Cardiac atrium fibroblast (primary cell): Measurements from ENCODE around the gene GIGYF2. TPM values are rescaled to one million over a fixed set of nuclear protein-coding genes. Genes with fewer than 3 reads are reported as not detected.

Source experiments
- total RNA-seq: library from RNA; depleted of rRNA; stranded (reverse); fragments of >200 nt; gene quantifications from 2 replicates; pipeline ENCODE4 v1.2.3, GENCODE V29; 2015

GIGYF2 gene
- total RNA-seq: 38.4 and 48.4 TPM in 2 replicates

GRCh38 chr2:232697059-232697806, at the start of gene GIGYF2:
Gene GIGYF2 (plus strand): TSS chr2:232697331. CDS start chr2:232735198, 37,867 bp downstream.

GRCh38 chr2:232776435-232776834, 79.3 kb downstream of the GIGYF2 start, which contains the start of gene KCNJ13:
Gene KCNJ13 (minus strand): TSS chr2:232776565. CDS start chr2:232771362, 5,203 bp downstream.

GRCh38 chr2:232870018-232870765, 173.1 kb downstream of the GIGYF2 start, which contains the start of gene SNORC:
Gene SNORC (plus strand): TSS chr2:232870264. CDS start chr2:232870342, 78 bp downstream.

Other genes starting within 250 kb of the GIGYF2 start
- gene ALPI, start 241.2 kb upstream of the GIGYF2 start, total RNA-seq: not detected in 2 replicates
- gene ECEL1, start 209.5 kb upstream of the GIGYF2 start, total RNA-seq: not detected in 2 replicates
- gene PRSS56, start 176.9 kb upstream of the GIGYF2 start, total RNA-seq: not detected in 2 replicates
- gene CHRND, start 171.2 kb upstream of the GIGYF2 start, total RNA-seq: not detected in 2 replicates
- gene CHRNG, start 157.6 kb upstream of the GIGYF2 start, total RNA-seq: not detected in 2 replicates
- gene TIGD1, start 146.8 kb upstream of the GIGYF2 start, total RNA-seq: 0.97 and 3.6 TPM in 2 replicates
- 73.9 and 92.2 TPM in 2 replicates for gene EIF4E2, start 146.6 kb upstream of the GIGYF2 start, total RNA-seq
- 0.18 and 2.1 TPM in 2 replicates for gene EFHD1, start 63.7 kb upstream of the GIGYF2 start, total RNA-seq
- gene KCNJ13, start 79.2 kb downstream of the GIGYF2 start, total RNA-seq: not detected in 2 replicates
- gene SNORC, start 172.9 kb downstream of the GIGYF2 start, total RNA-seq: not detected in 2 replicates